Lower leg skin (tissue), 4 donors: ENCODE results near the gene WIPI1. TPM values are rescaled to one million over a fixed set of nuclear protein-coding genes. Genes with fewer than 3 reads are reported as not detected.

Experiments
- DNase-seq, 2 donors: peaks; one replicate each; pipeline ENCODE4 v3.0.0-alpha.2; 2019; ENCODE audit warnings: low spot score in 2 of 2
- H3K4me3 ChIP-seq: fragments of 200-600 bp; sonication (generic); 2 replicates; pipeline ENCODE4 v1.5.1; 2017; ENCODE audit warnings: mild to moderate bottlenecking, low read depth; ENCODE audit not compliant: poor library complexity, severe bottlenecking
- POLR2A ChIP-seq, 2 donors: fragments of 450-650 bp; IDR thresholded peaks; one replicate each; pipeline ENCODE4 v1.6.1; 2016 to 2017; ENCODE audit warnings: antibody characterized with exemption in 2 of 2, mild to moderate bottlenecking in 1 of 2, moderate library complexity in 1 of 2
- WGBS, 2 donors: methylation state at CpG; one replicate each; pipeline ENCODE4 v1.1.5; 2018; 5-methylcytosine and 5-hydroxymethylcytosine counted together
- intact Hi-C: fragments of 100-400 bp; cut with DNase I; formaldehyde crosslinking; loops from one replicate; pipeline ENCODE4 v1.15.0; 2023; ENCODE audit warnings: low total_unique reads
- total RNA-seq, 4 donors: library from RNA; depleted of rRNA; stranded (reverse); fragments of >200 nt; gene quantifications; one replicate each; pipeline ENCODE4 v1.1.0, GENCODE V29; 2016
- TF ChIP-seq, protein P1 (sequence below), 3 donors: fragments of 450-650 bp; IDR thresholded peaks; one replicate each; pipeline ENCODE4 v1.5.1; 2016; ENCODE audit warnings: antibody characterized with exemption in 3 of 3, mild to moderate bottlenecking in 3 of 3, moderate library complexity in 2 of 3

Gene WIPI1
- total RNA-seq, 4 donors from 2014 or later: 21.7 to 64.3 (median 38.2) TPM

- TF ChIP-seq, protein P1, sequence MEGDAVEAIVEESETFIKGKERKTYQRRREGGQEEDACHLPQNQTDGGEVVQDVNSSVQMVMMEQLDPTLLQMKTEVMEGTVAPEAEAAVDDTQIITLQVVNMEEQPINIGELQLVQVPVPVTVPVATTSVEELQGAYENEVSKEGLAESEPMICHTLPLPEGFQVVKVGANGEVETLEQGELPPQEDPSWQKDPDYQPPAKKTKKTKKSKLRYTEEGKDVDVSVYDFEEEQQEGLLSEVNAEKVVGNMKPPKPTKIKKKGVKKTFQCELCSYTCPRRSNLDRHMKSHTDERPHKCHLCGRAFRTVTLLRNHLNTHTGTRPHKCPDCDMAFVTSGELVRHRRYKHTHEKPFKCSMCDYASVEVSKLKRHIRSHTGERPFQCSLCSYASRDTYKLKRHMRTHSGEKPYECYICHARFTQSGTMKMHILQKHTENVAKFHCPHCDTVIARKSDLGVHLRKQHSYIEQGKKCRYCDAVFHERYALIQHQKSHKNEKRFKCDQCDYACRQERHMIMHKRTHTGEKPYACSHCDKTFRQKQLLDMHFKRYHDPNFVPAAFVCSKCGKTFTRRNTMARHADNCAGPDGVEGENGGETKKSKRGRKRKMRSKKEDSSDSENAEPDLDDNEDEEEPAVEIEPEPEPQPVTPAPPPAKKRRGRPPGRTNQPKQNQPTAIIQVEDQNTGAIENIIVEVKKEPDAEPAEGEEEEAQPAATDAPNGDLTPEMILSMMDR (IDR thresholded peaks at IDR 0.05): no peak
- TF ChIP-seq POLR2A (IDR thresholded peaks at IDR 0.05): no peak
- intact Hi-C loops: no loop called here
- DNase-seq: peak in 1 of 2 donors; percentile 56
- 69 to 70% methylated on average over 6 of the region's 6 CpGs for WGBS, 2 donors
- H3K4me3 ChIP-seq: no peak overlapping the region
Observed at GRCh38 chr17:68424861-68425260, 32.4 kb downstream of the WIPI1 start.

- TF ChIP-seq, protein P1 (IDR thresholded peaks at IDR 0.05): no peak
- no peak for TF ChIP-seq POLR2A (IDR thresholded peaks at IDR 0.05)
- 86 to 88% methylated on average over 12 of the region's 12 CpGs for WGBS, 2 donors
- H3K4me3 ChIP-seq: no peak overlapping the region
- intact Hi-C loops: no loop called here
- DNase-seq: no peak
Observed at GRCh38 chr17:68424203-68424602, 33.1 kb downstream of the WIPI1 start.

DNA sequence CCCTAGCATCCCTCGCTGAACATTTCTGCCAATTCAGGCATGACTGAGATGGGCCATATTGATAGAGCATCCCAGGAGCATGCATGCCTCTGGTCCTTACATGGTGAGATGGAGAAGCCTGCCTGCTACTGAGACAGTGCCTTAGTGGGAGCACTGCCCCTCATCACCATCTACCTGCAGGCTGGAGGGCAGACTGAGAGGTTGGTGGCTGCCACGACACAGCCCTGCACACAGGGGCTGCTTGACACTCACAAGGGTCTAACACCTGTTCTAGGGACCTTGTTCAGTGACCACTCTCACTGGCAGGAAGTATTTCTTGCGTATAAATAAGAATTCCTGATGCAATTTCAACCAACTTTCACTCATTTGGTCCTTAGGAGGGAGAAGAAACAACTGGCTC lies 34.0 kb downstream of the WIPI1 start:
- no peak overlapping the region for H3K4me3 ChIP-seq
- intact Hi-C loops: no loop called here
- WGBS, 2 donors: 97 to 98% methylated on average over 3 of the region's 3 CpGs
- TF ChIP-seq, protein P1 (IDR thresholded peaks at IDR 0.05): no peak
- no peak for TF ChIP-seq POLR2A (IDR thresholded peaks at IDR 0.05)
- DNase-seq: peak; percentile 4 to 74

DNA sequence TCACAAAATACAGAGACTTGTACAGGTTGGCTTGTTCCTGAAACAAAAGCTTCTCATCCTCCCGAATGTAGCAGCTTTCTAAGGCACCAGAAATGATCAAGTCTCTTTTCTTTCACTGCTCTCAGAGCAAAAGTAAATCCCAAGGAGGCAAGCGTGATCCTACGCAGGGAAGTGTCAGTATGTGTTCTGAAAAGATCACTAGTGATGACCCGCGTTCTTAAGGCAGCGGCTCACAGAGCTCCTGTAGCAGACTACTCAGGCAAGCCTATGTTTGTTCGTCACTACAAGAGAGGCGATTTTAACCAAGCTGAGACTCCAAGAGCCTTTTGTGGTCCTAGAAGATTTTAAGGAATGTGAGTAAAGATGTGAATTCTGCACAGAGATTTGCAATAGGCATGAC lies 34.5 kb downstream of the WIPI1 start:
- WGBS, 2 donors: 93 to 94% methylated on average over 8 of the region's 8 CpGs
- intact Hi-C loops: no loop called here
- H3K4me3 ChIP-seq: no peak overlapping the region
- DNase-seq: peak; percentile 8 to 71
- no peak for TF ChIP-seq POLR2A (IDR thresholded peaks at IDR 0.05)
- TF ChIP-seq, protein P1 (IDR thresholded peaks at IDR 0.05): no peak

- intact Hi-C loops: no loop called here
- H3K4me3 ChIP-seq: no peak overlapping the region
- WGBS, 2 donors: 91 to 92% methylated on average over 9 of the region's 9 CpGs
- TF ChIP-seq POLR2A (IDR thresholded peaks at IDR 0.05): no peak
- TF ChIP-seq, protein P1 (IDR thresholded peaks at IDR 0.05): no peak
- DNase-seq: peak in 1 of 2 donors; percentile 79
Observed at GRCh38 chr17:68421486-68421885, 35.8 kb downstream of the WIPI1 start.

- TF ChIP-seq POLR2A (IDR thresholded peaks at IDR 0.05): no peak
- TF ChIP-seq, protein P1 (IDR thresholded peaks at IDR 0.05): no peak
- H3K4me3 ChIP-seq: no peak overlapping the region
- peak; percentile 9 to 31 for DNase-seq
- intact Hi-C loops: no loop called here
- WGBS, 2 donors: 95% methylated on average over 14 of the region's 14 CpGs
Observed at GRCh38 chr17:68420065-68420464, 37.2 kb downstream of the WIPI1 start.
